Measurements from ENCODE around the gene PPAN. TPM values are rescaled to one million over a fixed set of nuclear protein-coding genes. Genes with fewer than 3 reads are reported as not detected.

PPAN gene
- polyA plus RNA-seq, 1 donor from 2014 or later = 37.5 TPM

DNA sequence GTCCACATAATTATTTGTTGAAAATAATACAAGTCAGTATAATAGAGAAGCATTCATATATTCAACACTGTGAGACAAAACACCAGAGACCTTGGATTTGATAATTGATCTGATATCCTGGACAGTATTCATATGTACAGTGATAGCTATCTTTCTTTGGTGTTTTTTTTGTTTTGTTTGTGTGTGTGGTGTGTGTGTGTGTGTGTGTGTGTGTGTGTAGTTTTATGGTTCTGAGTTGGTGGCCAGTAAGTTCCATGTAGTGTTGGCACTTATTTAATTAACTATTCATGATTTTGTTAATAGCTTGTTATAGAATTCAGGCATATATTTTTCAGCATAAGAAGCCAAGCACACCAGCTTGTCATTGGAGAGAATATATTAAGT is 2.0 kb upstream of the PPAN start:
- H3K36me3 Mint-ChIP-seq = no peaks in the 10 kb centered on the region
- peak overlapping the region; percentile 76 to 98 (median 96) for H3K27ac Mint-ChIP-seq
- H3K4me3 Mint-ChIP-seq = peak overlapping the region in 2 of 4 donors; percentile 1 to 54
- peaks cover 3% of the 10 kb centered on the region for H3K27me3 Mint-ChIP-seq
- no peaks in the 10 kb centered on the region for H3K9me3 Mint-ChIP-seq
- peaks cover 25 to 44% (median 43%) of the 10 kb centered on the region in 3 donors for H3K4me1 Mint-ChIP-seq

DNA sequence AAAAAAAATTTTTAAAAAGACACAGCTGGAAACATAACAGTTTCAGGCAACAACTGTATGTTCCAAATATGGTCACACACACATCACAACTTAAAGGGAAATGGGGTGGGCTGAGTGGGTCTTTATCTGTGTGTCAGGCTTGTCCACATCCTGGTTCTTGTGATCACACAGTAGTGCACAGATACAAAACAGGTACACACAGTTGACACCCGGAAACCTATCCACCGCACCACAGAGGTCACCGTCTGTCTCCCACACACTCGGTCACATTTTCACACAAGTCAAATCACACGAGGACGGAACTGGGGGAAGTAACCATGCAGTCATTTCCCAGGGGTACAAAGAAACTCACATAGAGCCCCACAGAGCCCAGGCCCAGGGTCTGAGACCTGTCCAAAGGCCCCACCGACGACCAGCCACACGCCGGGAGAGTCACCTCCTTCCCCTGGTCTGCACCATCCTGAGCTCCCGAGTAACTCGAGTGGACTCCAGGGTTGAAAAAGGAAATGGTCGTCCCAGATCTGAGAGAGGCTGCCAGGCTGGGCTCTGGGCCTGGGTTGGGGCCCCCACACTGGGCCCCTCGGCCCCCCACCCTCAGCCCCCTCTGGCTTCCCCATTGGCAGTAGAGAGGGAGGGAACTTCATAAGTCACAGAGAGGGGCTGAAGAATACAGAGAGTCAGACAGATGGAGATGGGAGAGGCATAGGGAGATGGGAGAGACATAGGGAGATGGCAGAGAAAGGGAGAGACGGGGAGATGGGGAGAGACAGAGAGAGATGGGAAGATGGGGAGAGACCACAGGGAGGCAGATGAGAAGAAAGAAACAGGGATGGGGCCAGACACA is 1.3 kb upstream of the PPAN start:
- Mint-ChIP-seq H3K27ac (peak overlapping the region; percentile 76 to 98 (median 96)), H3K36me3 (no peaks in the 10 kb centered on the region), H3K9me3 (no peaks in the 10 kb centered on the region), H3K4me1 (peaks cover 24 to 41% (median 40%) of the 10 kb centered on the region in 3 donors), H3K27me3 (peaks cover 3% of the 10 kb centered on the region), H3K4me3 (peak overlapping the region; percentile 63 to 95 (median 86))

DNA sequence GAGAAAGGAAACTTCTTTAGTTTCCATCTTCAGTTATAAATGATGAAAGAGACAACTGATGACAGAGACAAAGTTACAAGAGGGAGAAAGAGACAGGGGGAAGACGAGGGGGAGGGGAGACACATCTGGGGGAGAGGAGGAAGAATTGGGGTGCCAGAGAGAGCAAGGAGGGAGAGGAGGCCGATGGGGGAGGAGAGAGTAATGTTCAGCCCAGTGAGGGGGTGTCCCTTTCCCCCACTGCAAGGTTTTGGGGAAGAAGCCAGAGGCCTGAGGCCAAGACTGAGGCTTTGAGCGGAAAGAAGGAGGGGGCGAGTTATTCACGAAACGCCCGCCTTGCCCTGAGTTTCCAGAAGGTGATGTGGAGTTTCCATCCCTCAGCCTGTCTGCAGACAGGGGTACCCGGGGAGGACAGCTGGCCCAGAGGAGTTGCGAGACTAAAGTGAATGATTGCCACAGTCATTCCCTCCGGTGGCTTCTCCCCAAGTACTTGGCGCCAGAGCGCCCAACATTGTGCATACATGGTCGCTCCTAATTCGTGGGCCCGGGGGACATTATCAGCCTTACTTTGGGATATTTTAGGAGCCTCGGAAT is 558 bp upstream of the PPAN start:
- H3K4me1 Mint-ChIP-seq = peaks cover 22 to 41% (median 39%) of the 10 kb centered on the region in 3 donors
- H3K27ac Mint-ChIP-seq = peak overlapping the region; percentile 76 to 98 (median 96)
- no peaks in the 10 kb centered on the region for H3K36me3 Mint-ChIP-seq
- H3K9me3 Mint-ChIP-seq = no peaks in the 10 kb centered on the region
- peaks cover 1% of the 10 kb centered on the region for H3K27me3 Mint-ChIP-seq
- peak overlapping the region; percentile 73 to 95 (median 85) for H3K4me3 Mint-ChIP-seq

DNA sequence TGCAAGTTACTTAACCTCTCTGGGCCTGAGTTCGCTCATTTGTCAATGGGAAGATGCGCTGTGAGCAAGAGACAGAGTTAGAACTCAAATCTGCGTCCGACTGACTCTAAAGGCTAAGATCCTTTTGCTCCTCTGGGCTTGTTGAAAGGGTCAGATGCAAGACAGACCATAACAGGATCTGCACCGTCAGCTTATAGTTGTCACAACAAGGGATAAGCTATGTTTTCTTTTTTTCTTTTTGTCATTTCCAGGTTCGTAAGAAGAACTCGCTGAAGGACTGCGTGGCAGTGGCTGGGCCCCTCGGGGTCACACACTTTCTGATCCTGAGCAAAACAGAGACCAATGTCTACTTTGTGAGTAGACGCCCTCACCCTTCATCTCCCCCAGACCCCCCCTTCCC is 1.1 kb downstream of the PPAN start:
- Mint-ChIP-seq H3K27ac (peak overlapping the region; percentile 76 to 96 (median 89)), H3K27me3 (peaks cover 1% of the 10 kb centered on the region), H3K4me3 (peak overlapping the region; percentile 81 to 89 (median 86)), H3K4me1 (peaks cover 26 to 48% (median 47%) of the 10 kb centered on the region in 3 donors), H3K36me3 (no peaks in the 10 kb centered on the region), H3K9me3 (no peaks in the 10 kb centered on the region)

DNA sequence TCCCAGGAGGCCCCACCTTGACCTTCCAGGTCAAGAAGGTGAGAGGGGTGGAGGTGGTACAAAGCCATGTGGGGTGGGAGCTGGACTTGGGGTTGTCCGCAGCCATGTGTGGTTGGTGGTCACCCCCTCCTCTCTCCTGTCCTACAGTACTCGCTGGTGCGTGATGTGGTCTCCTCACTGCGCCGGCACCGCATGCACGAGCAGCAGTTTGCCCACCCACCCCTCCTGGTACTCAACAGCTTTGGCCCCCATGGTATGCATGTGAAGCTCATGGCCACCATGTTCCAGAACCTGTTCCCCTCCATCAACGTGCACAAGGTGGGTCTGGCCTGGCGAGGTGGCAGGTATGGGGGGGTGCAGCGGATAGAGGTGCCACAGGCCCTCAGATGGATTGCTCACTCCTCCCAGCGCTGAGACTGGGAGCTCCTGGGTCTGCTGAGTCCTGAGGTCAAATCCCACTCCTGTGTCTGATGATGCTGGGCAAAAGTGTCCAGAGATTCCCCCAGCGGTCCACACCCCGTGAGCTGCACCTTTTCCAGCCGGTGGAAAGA is 1.7 kb downstream of the PPAN start:
- no peaks in the 10 kb centered on the region for H3K36me3 Mint-ChIP-seq
- H3K4me3 Mint-ChIP-seq = peak overlapping the region; percentile 81 to 89 (median 84)
- peaks cover 3% of the 10 kb centered on the region for H3K27me3 Mint-ChIP-seq
- peak overlapping the region in 2 of 3 donors; percentile 23 to 76 for H3K27ac Mint-ChIP-seq
- no peaks in the 10 kb centered on the region for H3K9me3 Mint-ChIP-seq
- peaks cover 27 to 48% (median 48%) of the 10 kb centered on the region in 3 donors for H3K4me1 Mint-ChIP-seq

DNA sequence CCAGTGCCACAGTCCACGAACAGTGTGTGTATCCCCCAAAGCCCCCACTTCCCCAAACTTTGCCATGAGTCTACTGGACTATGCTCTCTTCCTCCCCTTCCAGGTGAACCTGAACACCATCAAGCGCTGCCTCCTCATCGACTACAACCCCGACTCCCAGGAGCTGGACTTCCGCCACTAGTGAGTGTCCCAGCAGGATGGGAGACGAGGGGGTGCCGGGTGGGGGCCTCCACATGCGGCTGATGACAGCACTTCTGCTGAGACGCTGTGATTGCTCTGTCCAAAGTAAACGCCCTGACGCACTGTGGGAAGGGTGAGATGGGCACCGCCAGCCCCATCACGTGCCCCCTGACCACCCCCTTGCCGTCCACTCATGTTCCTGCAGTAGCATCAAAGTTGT is 3.4 kb downstream of the PPAN start:
- Mint-ChIP-seq H3K4me3 (peak overlapping the region in 2 of 4 donors; percentile 32 to 54), H3K4me1 (peaks cover 24 to 47% (median 43%) of the 10 kb centered on the region in 3 donors), H3K9me3 (no peaks in the 10 kb centered on the region), H3K36me3 (no peaks in the 10 kb centered on the region), H3K27ac (peak overlapping the region in 2 of 3 donors; percentile 59 to 93), H3K27me3 (peaks cover 3% of the 10 kb centered on the region)

DNA sequence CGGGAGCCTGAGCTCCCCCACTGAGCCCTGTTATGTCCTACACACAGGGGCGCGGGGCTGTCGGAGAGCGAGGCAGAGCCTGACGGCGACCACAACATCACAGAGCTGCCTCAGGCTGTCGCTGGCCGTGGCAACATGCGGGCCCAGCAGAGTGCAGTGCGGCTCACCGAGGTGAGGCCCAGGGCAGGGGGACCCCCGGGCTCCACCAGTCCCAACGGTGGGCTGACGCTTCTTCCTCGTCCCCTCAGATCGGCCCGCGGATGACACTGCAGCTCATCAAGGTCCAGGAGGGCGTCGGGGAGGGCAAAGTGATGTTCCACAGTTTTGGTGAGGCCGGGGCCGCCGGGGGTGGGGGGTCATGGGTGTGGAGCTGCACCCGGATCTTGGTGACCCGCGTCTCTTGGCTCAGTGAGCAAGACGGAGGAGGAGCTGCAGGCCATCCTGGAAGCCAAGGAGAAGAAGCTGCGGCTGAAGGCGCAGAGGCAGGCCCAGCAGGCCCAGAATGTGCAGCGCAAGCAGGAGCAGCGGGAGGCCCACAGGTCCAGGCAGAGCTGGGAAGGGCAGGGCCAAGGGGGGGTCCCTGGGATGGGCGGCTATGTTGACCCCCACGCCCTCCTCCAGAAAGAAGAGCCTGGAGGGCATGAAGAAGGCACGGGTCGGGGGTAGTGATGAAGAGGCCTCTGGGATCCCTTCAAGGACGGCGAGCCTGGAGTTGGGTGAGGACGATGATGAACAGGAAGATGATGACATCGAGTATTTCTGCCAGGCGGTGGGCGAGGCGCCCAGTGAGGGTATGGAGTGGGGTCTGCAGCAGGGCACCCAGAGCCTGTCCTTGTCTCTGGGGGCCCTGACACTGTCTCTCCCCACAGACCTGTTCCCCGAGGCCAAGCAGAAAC is 4.2 kb downstream of the PPAN start:
- H3K4me1 Mint-ChIP-seq = peaks cover 24 to 41% (median 37%) of the 10 kb centered on the region in 3 donors
- no peaks in the 10 kb centered on the region for H3K36me3 Mint-ChIP-seq
- H3K27ac Mint-ChIP-seq = peak overlapping the region in 2 of 3 donors; percentile 44 to 51
- H3K9me3 Mint-ChIP-seq = no peaks in the 10 kb centered on the region
- H3K27me3 Mint-ChIP-seq = peaks cover 2% of the 10 kb centered on the region
- H3K4me3 Mint-ChIP-seq = peak overlapping the region in 3 of 4 donors; percentile 17 to 89 (median 83)

DNA sequence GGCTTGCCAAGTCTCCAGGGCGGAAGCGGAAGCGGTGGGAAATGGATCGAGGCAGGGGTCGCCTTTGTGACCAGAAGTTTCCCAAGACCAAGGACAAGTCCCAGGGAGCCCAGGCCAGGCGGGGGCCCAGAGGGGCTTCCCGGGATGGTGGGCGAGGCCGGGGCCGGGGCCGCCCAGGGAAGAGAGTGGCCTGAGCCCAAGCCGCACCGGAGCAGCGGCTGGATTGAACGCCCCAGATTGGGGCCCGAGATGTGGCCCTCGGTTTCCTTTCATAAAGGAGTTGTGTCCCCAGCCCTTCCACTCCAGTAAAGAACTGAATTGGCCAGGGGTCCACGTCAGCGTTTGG is 4.8 kb downstream of the PPAN start:
- Mint-ChIP-seq H3K9me3 (no peaks in the 10 kb centered on the region), H3K4me3 (peak overlapping the region in 3 of 4 donors; percentile 56 to 92 (median 86)), H3K36me3 (no peaks in the 10 kb centered on the region), H3K4me1 (peaks cover 21 to 35% (median 31%) of the 10 kb centered on the region in 3 donors), H3K27me3 (peaks cover 2% of the 10 kb centered on the region), H3K27ac (peak overlapping the region; percentile 90 to 96 (median 93))

DNA sequence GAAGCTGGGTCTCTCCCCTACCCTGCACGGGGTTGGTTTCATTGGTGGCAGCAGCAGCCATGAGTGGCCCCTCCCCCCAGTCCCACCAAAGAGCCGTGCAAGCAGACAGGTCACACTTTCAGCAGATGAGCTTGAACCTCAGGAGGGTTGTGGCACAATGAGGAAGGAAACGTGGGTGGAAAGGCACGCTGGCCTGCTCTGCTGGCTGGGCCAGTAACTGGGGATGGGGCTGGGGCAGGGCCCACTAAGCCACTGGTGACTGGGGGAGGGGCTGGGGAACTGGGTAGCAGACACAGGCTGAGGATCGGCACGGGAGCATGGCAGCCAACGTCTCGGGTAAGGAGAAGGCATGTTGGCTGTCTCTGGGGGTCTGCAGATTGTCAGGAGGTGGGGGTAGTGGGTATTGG is 5.2 kb downstream of the PPAN start, which contains the start of gene P2RY11:
Gene P2RY11 (plus strand): TSS at position 289 of the 407 bp plus-strand sequence. CDS start 29 bp downstream, at position 318.
- peak within 1 kb of the TSS; percentile 56 to 92 (median 78) for H3K4me3 Mint-ChIP-seq
- peaks cover 18 to 32% (median 30%) of the 10 kb centered on the region in 3 donors for H3K4me1 Mint-ChIP-seq
- H3K27ac Mint-ChIP-seq = peak within 1 kb of the TSS; percentile 90 to 96 (median 93)
- peaks cover 2% of the 10 kb centered on the region for H3K27me3 Mint-ChIP-seq
- H3K36me3 Mint-ChIP-seq = peaks cover 2% of the 10 kb centered on the region
- H3K9me3 Mint-ChIP-seq = no peaks in the 10 kb centered on the region

DNA sequence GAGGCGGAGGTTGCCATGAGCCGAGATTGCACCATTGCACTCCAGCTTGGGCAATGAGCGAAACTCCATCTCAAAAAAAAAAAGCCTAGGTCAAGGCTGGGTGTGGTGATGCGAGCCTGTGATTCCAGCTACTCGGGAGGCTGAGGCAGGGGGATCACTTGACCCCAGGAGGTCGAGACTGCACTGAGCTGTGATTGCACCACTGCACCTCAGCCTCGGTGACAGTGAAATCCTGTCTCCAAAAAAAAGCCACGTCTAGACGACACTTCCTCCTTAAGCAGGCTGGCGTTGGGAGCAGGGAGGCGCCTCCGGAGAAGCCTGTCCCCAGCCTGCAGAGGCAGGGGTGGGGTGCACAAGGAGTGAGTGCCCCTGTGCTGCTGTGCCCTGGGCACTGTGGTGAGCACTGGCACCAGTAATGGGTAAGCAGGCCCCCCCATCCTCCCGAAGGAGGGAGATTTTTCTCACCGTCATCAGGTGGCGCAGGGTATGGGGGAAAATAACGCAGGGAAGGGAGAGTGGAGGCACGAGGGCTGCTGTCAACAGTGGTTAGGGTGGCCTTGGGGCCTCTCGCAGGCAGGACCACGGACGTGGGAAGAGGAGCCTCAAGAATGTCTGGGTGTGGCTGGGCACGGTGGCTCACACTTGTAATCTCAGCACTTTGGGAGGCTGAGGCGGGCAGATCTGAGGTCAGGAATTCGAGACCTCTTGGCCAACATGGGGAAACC is 6.0 kb downstream of the PPAN start:
- Mint-ChIP-seq H3K9me3 (no peaks in the 10 kb centered on the region), H3K36me3 (peaks cover 2% of the 10 kb centered on the region), H3K27ac (peak overlapping the region; percentile 90 to 96 (median 93)), H3K4me1 (peaks cover 15 to 27% (median 24%) of the 10 kb centered on the region in 3 donors), H3K27me3 (peaks cover 2% of the 10 kb centered on the region), H3K4me3 (peak overlapping the region; percentile 56 to 92 (median 78))

DNA sequence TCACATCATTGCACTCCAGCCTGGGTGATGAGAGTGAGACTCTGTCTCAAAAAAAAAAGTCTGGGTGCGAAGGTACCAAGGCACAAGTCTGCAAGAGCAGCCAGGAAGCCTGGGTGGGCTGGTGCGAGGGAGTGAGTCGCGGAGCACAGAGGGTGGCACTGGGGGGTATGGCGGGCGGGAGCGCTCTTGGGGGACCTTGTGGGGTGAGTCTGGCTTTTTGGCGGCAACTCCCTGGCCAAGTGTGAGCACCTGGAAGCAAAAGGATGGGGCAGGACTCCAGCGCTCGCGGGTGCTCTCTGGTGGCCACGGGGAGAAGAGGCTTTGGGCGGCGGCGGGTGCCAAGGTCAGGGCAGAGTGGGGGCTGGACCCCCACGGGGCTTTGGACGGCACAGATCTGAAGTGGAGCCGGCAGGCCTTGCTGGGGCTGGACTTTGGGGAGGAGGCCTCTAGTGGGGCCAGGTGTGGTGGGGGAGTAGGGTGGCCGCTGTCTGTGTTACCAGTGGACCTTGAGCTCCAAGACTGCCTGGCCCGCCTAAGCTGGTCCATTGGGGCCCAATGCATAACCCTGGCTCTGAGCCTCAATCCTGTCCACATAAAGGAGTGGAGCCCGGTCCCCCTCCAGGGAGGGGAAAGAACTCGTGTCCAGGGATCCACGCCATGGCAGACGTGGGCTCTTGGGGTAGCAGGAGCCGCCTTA is 6.9 kb downstream of the PPAN start:
- Mint-ChIP-seq H3K4me3 (peak overlapping the region; percentile 56 to 90 (median 78)), H3K36me3 (peaks cover 5% of the 10 kb centered on the region), H3K9me3 (no peaks in the 10 kb centered on the region), H3K4me1 (peaks cover 14 to 24% (median 22%) of the 10 kb centered on the region in 3 donors), H3K27me3 (peaks cover 2% of the 10 kb centered on the region), H3K27ac (peak overlapping the region; percentile 55 to 96 (median 90))

DNA sequence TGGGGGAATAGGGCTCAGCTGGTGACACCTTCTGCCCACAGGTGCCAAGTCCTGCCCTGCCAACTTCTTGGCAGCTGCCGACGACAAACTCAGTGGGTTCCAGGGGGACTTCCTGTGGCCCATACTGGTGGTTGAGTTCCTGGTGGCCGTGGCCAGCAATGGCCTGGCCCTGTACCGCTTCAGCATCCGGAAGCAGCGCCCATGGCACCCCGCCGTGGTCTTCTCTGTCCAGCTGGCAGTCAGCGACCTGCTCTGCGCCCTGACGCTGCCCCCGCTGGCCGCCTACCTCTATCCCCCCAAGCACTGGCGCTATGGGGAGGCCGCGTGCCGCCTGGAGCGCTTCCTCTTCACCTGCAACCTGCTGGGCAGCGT is 7.4 kb downstream of the PPAN start:
- H3K4me3 Mint-ChIP-seq = peak overlapping the region in 2 of 4 donors; percentile 56 to 68
- peaks cover 2% of the 10 kb centered on the region for H3K27me3 Mint-ChIP-seq

DNA sequence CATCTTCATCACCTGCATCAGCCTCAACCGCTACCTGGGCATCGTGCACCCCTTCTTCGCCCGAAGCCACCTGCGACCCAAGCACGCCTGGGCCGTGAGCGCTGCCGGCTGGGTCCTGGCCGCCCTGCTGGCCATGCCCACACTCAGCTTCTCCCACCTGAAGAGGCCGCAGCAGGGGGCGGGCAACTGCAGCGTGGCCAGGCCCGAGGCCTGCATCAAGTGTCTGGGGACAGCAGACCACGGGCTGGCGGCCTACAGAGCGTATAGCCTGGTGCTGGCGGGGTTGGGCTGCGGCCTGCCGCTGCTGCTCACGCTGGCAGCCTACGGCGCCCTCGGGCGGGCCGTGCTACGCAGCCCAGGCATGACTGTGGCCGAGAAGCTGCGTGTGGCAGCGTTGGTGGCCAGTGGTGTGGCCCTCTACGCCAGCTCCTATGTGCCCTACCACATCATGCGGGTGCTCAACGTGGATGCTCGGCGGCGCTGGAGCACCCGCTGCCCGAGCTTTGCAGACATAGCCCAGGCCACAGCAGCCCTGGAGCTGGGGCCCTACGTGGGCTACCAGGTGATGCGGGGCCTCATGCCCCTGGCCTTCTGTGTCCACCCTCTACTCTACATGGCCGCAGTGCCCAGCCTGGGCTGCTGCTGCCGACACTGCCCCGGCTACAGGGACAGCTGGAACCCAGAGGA is 7.9 kb downstream of the PPAN start:
- peaks cover 5% of the 10 kb centered on the region for H3K36me3 Mint-ChIP-seq
- H3K4me1 Mint-ChIP-seq = peaks cover 14 to 27% (median 24%) of the 10 kb centered on the region in 3 donors
- H3K27me3 Mint-ChIP-seq = peaks cover 2% of the 10 kb centered on the region
- no peaks in the 10 kb centered on the region for H3K9me3 Mint-ChIP-seq
- peak overlapping the region in 2 of 4 donors; percentile 40 to 68 for H3K4me3 Mint-ChIP-seq
- peak overlapping the region in 2 of 3 donors; percentile 63 to 90 for H3K27ac Mint-ChIP-seq

More for the DNA sequence above, 7.4 kb downstream of the PPAN start:
- no peaks in the 10 kb centered on the region for H3K9me3 Mint-ChIP-seq
- peaks cover 14 to 24% (median 22%) of the 10 kb centered on the region in 3 donors for H3K4me1 Mint-ChIP-seq
- peak overlapping the region in 2 of 3 donors; percentile 63 to 90 for H3K27ac Mint-ChIP-seq
- H3K36me3 Mint-ChIP-seq = peaks cover 5% of the 10 kb centered on the region

Data from IgD-negative memory B cell (primary cell).